Measurements from ENCODE around the gene SMAD6.

DNA sequence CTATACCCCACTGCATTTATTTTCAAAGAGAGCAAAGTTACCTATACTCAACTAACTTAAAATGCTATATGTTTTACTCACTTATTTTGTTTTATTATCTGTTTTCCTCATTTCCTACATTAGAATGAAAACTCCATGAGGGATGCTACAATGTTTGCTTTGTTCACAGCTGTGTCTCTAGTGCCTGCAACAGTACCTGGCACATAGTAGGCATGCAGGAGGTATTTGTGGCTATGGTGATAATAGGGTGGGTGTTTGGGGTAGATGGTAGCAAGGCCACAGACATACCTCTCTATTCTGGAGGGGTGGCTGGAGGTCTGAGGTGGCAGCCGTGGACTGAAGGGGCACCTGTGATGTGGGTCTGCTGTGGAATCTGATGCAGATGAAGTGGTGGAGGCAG, 24.7 kb upstream of the SMAD6 start:
- TF ChIP-seq, protein P1, sequence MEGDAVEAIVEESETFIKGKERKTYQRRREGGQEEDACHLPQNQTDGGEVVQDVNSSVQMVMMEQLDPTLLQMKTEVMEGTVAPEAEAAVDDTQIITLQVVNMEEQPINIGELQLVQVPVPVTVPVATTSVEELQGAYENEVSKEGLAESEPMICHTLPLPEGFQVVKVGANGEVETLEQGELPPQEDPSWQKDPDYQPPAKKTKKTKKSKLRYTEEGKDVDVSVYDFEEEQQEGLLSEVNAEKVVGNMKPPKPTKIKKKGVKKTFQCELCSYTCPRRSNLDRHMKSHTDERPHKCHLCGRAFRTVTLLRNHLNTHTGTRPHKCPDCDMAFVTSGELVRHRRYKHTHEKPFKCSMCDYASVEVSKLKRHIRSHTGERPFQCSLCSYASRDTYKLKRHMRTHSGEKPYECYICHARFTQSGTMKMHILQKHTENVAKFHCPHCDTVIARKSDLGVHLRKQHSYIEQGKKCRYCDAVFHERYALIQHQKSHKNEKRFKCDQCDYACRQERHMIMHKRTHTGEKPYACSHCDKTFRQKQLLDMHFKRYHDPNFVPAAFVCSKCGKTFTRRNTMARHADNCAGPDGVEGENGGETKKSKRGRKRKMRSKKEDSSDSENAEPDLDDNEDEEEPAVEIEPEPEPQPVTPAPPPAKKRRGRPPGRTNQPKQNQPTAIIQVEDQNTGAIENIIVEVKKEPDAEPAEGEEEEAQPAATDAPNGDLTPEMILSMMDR (IDR thresholded peaks at IDR 0.05; ENCODE audit: insufficient read depth, low read depth, low read length): no peak
- TF ChIP-seq EZH2 (IDR thresholded peaks at IDR 0.05; ENCODE audit: insufficient read depth, low read length): no peak

Measured in astrocyte (in vitro differentiated cells and primary cell).